Parathyroid adenoma (tissue), 2 donors: ENCODE data around the gene LTBP1.

Source experiments
- H2AFZ ChIP-seq: fragments of 300-600 bp; sonication (generic); one replicate; pipeline ENCODE4 v1.7.0; 2017; ENCODE audit warnings: antibody characterized with exemption, mild to moderate bottlenecking
- H3K27ac ChIP-seq: fragments of 300-600 bp; sonication (generic); one replicate; pipeline ENCODE4 v1.7.0; 2017
- H3K27me3 ChIP-seq: fragments of 300-600 bp; sonication (generic); one replicate; pipeline ENCODE4 v1.7.0; 2017; ENCODE audit warnings: low read length; ENCODE audit not compliant: control insufficient read depth, insufficient read depth
- H3K36me3 ChIP-seq: fragments of 300-600 bp; sonication (generic); one replicate; pipeline ENCODE4 v1.7.0; 2017; ENCODE audit warnings: low read length; ENCODE audit not compliant: control insufficient read depth, insufficient read depth
- H3K4me1 ChIP-seq: fragments of 300-600 bp; sonication (generic); one replicate; pipeline ENCODE4 v1.7.0; 2017; ENCODE audit warnings: control low read depth
- H3K4me2 ChIP-seq: fragments of 300-600 bp; sonication (generic); one replicate; pipeline ENCODE4 v1.7.0; 2017; ENCODE audit warnings: low read length
- H3K4me3 ChIP-seq: fragments of 300-600 bp; sonication (generic); one replicate; pipeline ENCODE4 v1.7.0; 2017; ENCODE audit warnings: low read depth, low read length
- H3K79me2 ChIP-seq: fragments of 300-600 bp; sonication (generic); one replicate; pipeline ENCODE4 v1.7.0; 2017; ENCODE audit warnings: control low read depth
- H3K9ac ChIP-seq: fragments of 300-600 bp; sonication (generic); one replicate; pipeline ENCODE4 v1.7.0; 2017; ENCODE audit warnings: mild to moderate bottlenecking
- H3K9me3 ChIP-seq: fragments of 300-600 bp; sonication (generic); one replicate; pipeline ENCODE4 v1.7.0; 2017; ENCODE audit warnings: low read length; ENCODE audit not compliant: control insufficient read depth
- TF ChIP-seq, protein P1 (sequence below): fragments of 300-600 bp; sonication (generic); IDR thresholded peaks from one replicate; pipeline ENCODE4 v1.7.0; 2017; ENCODE audit warnings: antibody characterized with exemption, mild to moderate bottlenecking
- donor health status: primary hyperparathyroidism.

The LTBP1 gene

DNA sequence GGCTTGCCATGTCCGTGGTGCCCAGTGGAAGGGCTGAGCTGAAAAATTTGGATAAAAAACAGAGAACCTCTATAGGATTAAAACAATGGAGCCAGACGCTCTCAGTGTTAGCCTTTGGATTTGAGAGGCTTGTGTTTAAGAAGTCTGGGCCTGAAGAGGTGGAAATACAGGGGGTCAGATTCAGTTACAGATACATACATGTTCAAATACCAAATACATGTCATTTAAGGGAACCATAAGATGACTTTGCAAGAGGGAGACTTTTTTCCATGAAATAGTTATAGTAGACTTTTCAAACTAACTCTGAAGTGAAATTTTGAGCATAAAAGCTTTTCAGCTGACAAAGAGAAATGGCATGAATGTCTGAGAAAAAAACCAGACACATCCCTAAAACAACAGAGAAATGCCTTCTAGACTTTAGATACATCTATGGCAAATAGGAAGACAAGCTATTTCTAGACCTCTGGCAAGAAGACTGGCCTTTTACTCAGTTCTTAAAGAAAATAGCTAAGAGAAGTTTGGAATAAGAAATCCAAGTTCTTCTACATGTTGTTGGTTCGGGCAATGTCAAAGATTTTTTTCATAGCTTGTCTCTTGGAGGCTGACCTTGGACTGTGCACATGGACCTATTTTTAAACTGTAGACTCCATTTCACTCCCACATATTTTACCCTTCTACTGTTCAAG lies 112.9 kb downstream of the LTBP1 start:
- H3K4me2 ChIP-seq, result no peak overlapping the region
- H3K27ac ChIP-seq, result no peak overlapping the region
- H3K36me3 ChIP-seq, result no peaks in the 10 kb centered on the region
- H3K4me1 ChIP-seq, result no peaks in the 10 kb centered on the region
- TF ChIP-seq, protein P1, sequence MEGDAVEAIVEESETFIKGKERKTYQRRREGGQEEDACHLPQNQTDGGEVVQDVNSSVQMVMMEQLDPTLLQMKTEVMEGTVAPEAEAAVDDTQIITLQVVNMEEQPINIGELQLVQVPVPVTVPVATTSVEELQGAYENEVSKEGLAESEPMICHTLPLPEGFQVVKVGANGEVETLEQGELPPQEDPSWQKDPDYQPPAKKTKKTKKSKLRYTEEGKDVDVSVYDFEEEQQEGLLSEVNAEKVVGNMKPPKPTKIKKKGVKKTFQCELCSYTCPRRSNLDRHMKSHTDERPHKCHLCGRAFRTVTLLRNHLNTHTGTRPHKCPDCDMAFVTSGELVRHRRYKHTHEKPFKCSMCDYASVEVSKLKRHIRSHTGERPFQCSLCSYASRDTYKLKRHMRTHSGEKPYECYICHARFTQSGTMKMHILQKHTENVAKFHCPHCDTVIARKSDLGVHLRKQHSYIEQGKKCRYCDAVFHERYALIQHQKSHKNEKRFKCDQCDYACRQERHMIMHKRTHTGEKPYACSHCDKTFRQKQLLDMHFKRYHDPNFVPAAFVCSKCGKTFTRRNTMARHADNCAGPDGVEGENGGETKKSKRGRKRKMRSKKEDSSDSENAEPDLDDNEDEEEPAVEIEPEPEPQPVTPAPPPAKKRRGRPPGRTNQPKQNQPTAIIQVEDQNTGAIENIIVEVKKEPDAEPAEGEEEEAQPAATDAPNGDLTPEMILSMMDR, result no peak
- H3K4me3 ChIP-seq, result no peak overlapping the region
- no peak overlapping the region for H3K9ac ChIP-seq
- no peaks in the 10 kb centered on the region for H3K27me3 ChIP-seq
- no peaks in the 10 kb centered on the region for H3K79me2 ChIP-seq
- no peak overlapping the region for H2AFZ ChIP-seq
- no peaks in the 10 kb centered on the region for H3K9me3 ChIP-seq

DNA sequence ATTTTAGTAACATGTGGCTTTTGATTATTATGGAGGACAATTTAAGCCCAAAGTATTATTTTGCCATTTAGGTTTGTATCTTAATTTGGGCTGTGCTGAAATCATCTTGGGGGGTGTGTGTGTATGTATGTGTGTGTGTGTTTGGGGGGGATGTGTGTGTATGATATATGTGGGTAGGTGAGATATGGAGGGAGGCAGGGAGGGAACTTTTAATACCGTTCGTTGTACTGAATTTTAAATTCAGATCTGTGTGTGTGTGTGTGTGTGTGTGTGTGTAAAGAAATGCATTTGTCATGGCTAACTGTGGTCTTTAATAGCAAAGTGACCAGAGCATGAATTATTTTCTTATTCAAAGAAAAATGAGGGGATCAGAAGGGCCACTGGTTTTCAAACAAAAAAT lies 113.7 kb downstream of the LTBP1 start:
- H3K79me2 ChIP-seq, result no peaks in the 10 kb centered on the region
- H2AFZ ChIP-seq, result no peak overlapping the region
- H3K9me3 ChIP-seq, result no peaks in the 10 kb centered on the region
- TF ChIP-seq, protein P1, result no peak
- H3K4me2 ChIP-seq, result no peak overlapping the region
- no peaks in the 10 kb centered on the region for H3K36me3 ChIP-seq
- no peak overlapping the region for H3K27ac ChIP-seq
- H3K9ac ChIP-seq, result no peak overlapping the region
- H3K27me3 ChIP-seq, result no peaks in the 10 kb centered on the region
- no peak overlapping the region for H3K4me3 ChIP-seq
- H3K4me1 ChIP-seq, result no peaks in the 10 kb centered on the region

DNA sequence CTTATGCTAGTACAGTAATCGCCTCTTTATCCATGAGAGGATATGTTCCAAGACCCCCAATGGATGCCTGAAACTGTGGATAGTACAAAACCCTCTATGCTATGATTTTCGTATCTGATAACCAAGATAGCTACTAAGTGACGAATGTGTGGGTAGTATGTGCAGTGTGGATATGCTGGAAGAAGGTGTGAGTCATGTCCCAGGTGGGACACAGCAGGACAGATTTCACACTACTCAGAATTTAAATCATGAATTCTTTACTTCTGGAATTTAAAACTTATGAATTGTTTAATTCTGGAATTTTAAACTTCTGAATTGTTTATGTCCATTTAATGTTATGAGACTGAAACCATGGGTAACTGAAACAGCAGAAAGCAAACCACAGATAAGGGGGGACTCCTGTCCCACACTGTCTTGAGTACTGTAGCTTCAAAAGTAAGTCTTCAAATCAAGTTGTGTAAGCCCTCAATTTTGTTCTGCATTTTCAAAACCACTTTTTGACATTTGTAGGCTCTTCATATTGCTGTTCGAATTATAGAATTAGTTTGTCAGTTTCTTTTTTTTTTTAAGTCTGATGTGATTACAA lies 116.0 kb downstream of the LTBP1 start:
- Histone ChIP-seq H3K27ac (no peak overlapping the region), H3K4me3 (no peak overlapping the region), H3K4me1 (no peaks in the 10 kb centered on the region), H3K79me2 (no peaks in the 10 kb centered on the region), H3K36me3 (no peaks in the 10 kb centered on the region), H2AFZ (no peak overlapping the region), H3K9ac (no peak overlapping the region), H3K9me3 (no peaks in the 10 kb centered on the region), H3K27me3 (no peaks in the 10 kb centered on the region), H3K4me2 (no peak overlapping the region)
- TF ChIP-seq, protein P1, result no peak

DNA sequence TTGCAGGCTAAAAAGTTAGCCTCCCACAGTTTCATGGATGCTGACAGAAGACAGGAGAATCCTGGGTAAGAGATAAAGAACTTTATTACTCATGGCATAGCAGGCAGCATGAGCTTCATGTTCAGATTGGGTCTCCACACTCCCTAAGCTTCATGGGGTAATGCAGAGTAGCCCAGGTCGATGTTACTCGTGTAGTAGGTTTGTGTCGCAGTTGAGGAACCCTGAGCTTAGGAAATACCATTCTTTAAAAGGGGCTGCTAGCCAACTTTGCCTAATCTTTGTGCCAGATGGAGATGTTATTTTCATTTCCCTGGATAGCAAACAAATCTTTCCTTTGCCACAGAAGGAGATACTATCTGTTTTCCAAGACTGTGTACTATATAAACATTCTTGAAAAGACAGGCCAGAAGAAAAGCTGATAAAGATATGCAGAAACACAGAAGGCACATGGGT lies 117.6 kb downstream of the LTBP1 start:
- no peaks in the 10 kb centered on the region for H3K27me3 ChIP-seq
- no peaks in the 10 kb centered on the region for H3K4me1 ChIP-seq
- H3K79me2 ChIP-seq, result no peaks in the 10 kb centered on the region
- H3K4me3 ChIP-seq, result no peak overlapping the region
- H2AFZ ChIP-seq, result no peak overlapping the region
- TF ChIP-seq, protein P1, result no peak
- H3K9me3 ChIP-seq, result no peaks in the 10 kb centered on the region
- no peak overlapping the region for H3K4me2 ChIP-seq
- H3K9ac ChIP-seq, result no peak overlapping the region
- H3K36me3 ChIP-seq, result no peaks in the 10 kb centered on the region
- H3K27ac ChIP-seq, result no peak overlapping the region

DNA sequence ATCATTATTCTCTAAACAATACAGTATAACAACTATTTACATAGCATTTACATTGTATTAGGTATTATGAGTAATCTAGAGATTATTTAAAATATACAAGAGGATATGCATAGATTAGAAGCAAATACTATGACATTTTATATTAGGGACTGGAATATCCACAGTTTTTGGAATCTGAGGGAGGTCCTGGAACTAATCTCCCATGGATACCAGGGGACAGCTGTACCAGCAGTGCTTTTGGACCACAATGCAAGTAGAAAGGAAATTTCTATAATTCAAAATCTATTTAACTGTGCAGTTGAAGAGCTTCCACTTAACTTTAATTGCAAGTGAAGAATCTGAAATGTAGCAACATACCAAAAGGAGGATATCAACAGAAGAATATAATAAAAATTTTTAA lies 120.8 kb downstream of the LTBP1 start:
- Histone ChIP-seq H3K4me2 (no peak overlapping the region), H3K4me1 (no peaks in the 10 kb centered on the region), H3K4me3 (no peak overlapping the region), H3K27ac (no peak overlapping the region), H3K79me2 (no peaks in the 10 kb centered on the region), H2AFZ (no peak overlapping the region), H3K9me3 (no peaks in the 10 kb centered on the region), H3K36me3 (no peaks in the 10 kb centered on the region), H3K9ac (no peak overlapping the region), H3K27me3 (no peaks in the 10 kb centered on the region)
- TF ChIP-seq, protein P1, result no peak
